Putamen (tissue), 1 donor: ENCODE data around the gene FRAS1.

ENCODE experiments used
- DNase-seq: peaks from one replicate; pipeline ENCODE4 v3.0.0-alpha.2; 2016; ENCODE audit warnings: low spot score

Gene FRAS1

GRCh38 chr4:78584863-78585547 lies 527.9 kb downstream of the FRAS1 start:
- no peak for DNase-seq

DNA sequence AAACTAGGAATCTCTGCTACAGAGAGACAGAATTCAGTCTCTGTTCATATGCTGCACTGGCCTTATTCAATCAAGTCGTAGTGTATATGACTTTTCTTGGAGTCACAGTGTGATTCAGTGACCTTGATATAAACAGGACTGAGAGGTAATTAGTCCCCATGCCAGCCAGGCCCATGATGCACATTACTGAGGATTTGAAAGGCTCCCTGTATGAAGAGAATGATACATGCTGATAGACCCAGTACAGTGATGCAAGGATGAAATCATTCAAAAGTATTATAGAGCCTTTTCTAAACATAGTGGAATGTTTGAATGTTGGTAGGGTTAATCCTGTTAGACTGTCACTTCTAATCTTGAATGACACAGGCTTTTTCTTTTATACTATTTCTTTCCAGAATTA lies 528.5 kb downstream of the FRAS1 start:
- DNase-seq, result no peak

DNA sequence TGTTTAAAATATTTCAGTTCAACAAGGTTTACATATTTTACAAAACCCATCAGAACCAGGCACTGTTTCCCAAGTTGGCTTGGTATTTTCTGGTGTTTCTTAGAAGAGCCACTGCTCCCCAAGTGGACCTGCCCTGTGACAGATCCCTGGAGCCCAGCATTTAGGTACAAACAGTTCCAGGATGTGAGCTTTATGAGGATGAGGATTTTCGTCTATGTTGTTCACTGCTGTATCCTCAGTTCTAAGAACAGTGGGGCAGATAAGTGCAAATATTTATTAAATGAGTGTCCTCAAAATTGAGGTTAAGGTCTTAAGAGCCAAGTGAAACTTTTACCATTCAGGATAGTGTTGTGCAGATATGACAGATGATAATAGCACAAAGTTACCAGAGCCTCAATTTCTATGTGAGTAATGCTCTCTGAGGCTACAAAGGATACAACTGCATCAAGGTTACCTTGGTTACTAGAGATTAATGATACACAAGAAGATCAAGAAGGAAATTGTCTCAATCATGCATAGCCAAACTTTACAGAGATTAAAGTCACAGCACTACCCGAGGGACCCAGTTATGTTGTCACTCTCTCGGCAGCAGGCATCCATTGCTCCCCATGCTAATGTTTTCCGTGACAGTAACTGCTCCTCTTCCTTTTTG lies 531.9 kb downstream of the FRAS1 start:
- DNase-seq, result no peak

DNA sequence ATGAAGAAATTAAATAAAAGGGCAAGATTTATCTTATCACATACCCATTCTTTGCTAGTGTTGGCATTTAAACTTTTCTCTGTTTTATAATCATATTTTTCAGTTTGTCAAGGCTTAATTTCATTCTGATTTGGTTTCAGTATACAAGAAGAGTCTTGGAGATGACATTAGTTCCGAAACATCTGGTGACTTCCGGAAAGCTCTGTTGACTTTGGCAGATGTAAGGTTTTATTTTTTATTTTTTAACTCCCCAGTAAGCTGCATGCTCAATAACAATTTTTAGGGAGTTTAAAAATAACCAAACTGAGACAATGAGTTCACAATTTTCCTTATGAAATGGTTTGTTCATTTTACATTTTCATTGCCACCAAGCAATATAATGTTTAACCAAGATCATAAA lies 534.3 kb downstream of the FRAS1 start:
- no peak for DNase-seq

GRCh38 chr4:78592088-78592783 lies 535.1 kb downstream of the FRAS1 start:
- DNase-seq, result no peak
